ENCODE data around the gene XPNPEP2.

DNA sequence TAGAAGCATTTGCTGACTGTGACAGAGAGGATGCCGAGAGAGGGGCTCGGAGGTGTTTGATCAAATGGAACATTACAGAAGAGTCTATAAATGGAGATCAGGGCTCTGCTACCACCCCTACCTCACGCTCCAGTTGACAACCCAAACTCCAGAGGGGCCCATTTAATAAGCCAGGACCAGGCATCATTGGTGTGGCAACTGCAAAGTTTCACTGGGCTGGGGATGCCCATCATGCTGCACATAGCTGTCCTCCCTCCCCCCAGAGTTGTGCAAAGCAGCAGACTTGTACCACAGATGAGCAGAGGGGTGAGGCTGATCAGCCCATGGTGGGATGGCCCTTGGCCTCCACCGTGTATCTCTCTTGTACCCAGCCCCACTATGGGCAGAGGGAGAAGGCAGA lies 38.2 kb upstream of the XPNPEP2 start:
- TF ChIP-seq, protein P1, sequence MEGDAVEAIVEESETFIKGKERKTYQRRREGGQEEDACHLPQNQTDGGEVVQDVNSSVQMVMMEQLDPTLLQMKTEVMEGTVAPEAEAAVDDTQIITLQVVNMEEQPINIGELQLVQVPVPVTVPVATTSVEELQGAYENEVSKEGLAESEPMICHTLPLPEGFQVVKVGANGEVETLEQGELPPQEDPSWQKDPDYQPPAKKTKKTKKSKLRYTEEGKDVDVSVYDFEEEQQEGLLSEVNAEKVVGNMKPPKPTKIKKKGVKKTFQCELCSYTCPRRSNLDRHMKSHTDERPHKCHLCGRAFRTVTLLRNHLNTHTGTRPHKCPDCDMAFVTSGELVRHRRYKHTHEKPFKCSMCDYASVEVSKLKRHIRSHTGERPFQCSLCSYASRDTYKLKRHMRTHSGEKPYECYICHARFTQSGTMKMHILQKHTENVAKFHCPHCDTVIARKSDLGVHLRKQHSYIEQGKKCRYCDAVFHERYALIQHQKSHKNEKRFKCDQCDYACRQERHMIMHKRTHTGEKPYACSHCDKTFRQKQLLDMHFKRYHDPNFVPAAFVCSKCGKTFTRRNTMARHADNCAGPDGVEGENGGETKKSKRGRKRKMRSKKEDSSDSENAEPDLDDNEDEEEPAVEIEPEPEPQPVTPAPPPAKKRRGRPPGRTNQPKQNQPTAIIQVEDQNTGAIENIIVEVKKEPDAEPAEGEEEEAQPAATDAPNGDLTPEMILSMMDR (IDR thresholded peaks at IDR 0.05; ENCODE audit: borderline replicate concordance, extremely low read depth, low read length, poor library complexity, severe bottlenecking), result no peak
- TF ChIP-seq EZH2 (IDR thresholded peaks at IDR 0.05; ENCODE audit: borderline replicate concordance, low read depth, low read length, severe bottlenecking), result no peak

Measured in DND-41 (cell line).